Fibroblast of upper back skin (primary cell): ENCODE data around the gene PCNP.
"Not testable (repeated sequence)": the region's sequence is repeated elsewhere in the genome, so short reads cannot be mapped to it uniquely, and the experiment has no call there.

Experiments
- DNase-seq: peaks from one replicate; pipeline ENCODE4 v3.0.0-alpha.2; 2013

PCNP gene

DNA sequence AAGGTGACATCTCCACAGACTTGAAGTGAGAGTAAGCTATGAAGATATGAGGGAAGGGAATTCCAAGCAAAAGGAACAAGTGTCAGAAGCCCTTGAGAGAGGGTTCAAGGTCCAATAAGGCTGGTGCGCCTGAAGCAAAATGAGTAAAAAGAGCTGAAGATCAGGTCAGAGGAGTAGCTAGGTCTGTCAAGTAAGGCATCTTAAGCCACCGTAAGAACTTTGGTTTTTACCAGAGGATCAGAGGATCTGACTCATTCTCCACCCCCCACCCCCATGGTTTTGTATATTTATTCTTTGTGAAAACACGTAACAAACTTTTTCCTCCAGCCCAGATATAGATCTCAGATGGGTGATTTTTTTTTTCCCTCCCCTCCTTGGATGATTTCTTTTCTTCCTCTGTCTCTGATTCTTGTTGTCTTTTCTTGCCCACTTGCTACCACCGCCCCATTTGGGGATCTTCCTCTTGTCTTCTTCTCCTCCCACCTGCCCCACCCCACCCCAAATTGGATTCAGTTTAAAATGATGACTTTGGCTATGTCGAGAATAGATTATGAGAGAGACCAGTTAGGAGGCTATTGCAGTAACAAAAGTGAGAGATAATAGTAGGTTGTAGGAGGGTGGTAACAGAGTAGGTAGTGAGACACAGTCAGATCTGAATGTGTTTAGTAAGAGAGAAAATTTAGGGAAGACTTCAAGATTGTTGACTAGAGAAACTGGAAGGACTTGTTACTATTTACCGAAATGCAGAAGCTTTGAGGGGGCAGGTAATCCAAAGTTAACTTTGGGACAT lies 6.3 kb upstream of the PCNP start:
- no peak for DNase-seq

DNA sequence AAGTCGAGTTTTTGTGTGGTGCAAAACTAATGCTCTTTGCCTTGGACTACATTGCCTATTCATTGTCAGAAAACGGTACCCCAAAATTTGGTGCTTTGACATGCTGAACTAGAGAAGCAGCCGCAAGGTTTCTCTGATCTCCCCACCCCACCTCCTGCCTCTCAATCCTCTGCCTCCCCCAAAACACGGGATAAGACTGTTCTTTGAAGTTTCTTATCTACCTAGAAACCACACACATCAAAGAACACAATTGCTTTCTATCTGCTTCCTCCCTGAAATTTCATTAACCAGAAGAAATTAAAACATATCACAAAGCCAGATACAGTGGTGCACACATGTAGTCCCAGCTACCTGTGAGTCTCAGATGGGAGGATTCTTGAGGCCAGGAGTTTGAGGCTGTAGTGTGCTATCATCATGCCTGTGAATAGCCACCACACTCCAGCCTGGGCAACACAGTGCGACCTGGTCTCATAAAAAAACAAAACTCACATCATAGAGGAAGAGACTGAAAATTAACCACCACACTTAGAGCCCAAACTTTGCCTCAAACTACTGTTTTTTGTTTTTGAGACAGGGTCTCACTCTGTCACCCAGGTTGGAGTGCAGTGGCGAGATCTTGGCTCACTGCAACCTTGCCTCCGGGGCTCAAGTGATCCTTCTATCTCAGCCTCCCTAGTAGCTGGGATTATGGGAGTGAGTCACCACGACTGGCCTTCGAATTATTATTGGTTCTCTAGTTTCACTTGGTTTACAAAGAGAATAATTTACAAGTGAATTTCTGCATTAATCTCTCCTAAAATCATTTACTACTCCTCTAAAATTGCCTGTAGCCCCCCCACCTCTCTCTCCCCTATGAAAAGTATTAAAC lies 2.7 kb upstream of the PCNP start:
- no peak for DNase-seq

DNA sequence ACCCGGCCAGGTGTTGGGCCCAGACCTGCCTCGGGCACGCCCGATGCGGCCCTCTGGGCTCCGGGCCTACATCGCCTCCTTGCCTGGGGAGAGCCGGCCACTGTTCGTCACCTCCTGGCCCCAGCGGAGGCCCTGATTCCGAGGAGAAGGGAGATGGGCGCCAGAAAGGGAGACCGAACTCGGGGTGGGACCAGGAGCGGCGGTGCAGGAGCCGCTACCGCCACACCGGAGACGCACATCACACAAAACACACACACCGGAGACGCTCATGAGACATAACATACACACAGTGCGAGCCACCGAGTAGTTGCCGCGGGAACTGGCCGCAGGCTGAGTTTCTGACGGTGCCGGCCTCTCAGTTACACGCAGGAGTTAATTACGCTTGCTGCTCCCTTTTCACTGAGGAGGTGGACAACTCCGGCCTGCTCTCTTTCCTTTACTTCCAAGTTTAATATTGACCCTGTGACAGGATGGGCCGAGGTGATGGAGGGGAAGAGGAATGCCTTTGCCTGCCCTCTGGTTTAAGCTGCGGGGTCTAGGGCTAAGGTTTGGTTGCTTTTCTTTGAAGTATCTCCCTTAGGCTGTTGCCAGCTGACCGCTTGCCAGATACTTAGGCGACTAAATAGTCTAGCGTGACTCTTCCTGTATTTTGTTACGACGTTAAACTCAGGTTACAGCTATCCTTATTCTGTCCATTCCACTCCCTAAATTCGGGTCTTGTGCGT lies 570 bp downstream of the PCNP start:
- peak; percentile 46 for DNase-seq

DNA sequence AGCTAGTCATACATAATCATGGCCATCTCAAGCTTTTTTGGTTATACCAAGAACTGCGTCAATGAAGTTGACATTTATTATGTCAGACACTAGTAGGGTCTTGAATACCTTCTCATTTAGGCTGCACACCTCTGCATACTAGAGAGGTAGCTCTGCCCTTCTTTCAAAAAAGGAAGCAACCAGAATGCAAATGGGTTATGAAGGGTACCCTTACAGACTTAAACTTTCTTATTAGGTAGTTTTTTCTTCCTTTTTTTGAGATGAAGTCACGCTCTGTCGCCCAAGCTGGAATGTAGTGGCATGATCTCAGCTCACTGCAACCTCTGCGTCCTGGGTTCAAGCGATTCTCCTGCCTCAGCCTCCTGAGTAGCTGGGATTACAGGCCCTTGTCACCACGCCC lies 3.3 kb downstream of the PCNP start:
- no peak for DNase-seq

DNA sequence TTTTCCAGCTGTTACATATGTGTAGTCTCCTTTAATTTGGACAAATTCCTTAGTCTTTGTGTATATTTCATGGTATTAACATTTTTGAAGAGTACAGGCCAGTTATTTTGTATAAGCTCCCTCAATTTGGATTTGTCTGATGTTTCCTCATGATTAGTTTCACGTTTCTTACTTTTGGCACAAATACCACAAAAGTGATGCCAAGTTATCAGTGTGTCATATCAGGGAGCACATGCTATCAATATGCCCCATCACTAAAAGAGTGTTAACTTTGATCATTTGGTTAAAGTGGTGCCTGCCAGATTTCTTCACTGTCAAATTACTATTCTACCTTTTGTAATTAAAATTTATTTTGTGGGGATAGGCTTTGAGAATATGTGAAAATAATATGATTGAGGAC lies 14.6 kb downstream of the PCNP start:
- no peak for DNase-seq

DNA sequence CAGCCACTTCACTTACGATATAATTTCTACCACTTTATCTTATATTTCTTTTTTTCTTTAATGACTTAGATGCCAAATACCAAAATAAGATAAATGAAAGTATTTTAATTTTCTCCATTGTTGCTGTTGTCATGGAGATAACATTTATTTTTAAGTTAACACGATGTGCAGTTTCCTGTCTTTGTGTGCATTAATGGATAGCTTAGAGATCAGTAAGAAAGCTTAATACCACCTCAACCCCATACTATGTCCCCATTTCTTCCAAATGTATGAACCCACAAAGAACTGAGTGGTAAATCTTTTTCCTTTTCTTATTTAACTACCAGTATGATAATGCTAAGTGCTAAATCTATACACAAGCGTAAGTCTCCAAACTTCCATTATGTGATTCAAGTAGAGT lies 17.1 kb downstream of the PCNP start:
- DNase-seq, result no peak

DNA sequence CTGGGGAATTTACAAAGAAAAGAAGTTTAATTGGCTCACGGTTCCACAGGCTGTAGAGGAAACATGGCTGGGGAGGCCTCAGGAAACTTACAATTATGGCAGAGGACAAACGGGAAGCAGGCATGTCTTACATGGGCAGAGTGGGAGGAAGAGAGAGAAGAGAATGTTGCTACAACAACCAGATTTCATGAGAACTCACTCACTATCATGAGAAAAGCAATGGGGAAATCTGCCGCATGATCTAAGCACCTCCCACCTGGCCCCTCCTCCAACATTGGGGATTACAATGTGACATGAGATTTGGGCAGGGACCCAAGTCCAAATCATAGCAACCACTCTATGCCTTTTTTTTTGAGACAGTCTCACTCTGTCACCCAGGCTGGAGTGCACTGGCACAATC lies 28.8 kb downstream of the PCNP start:
- DNase-seq, result no peak

DNA sequence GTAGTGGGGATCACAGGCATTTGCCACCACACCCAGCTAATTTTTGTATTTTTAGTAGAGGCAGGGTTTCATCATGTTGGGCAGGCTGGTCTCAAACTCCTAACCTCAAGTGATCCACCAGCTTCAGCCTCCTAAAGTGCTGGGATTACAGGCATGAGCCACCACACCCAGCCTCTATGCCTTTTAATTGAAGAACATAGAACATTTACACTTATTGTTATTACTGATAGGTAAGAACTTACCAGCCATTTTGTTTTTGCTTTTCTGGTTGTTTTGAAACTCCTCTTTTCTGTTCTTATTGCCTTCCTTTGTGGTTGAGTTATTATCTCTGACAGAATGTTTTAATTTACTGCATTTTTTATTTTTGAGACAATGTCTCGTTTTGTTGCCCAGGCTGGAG lies 29.2 kb downstream of the PCNP start:
- no peak for DNase-seq

DNA sequence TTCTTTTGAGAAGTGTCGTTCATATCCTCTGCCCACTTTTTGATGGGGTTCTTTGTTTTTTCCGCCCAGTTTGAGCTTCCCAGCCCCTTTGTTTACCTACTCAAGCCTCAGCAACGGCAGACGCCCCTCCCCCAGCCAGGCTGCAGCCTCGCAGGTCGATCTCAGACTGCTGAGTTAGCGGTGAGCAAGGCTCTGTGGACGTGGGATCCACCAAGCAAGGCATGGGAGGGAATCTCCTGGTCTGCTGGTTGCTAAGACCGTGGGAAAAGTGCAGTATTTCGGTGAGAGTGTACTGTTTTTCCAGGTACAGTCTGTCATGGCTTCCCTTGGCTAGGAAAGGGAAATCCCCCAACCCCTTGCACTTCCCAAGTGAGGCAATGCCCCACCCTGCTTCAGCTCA lies 31.4 kb downstream of the PCNP start:
- not testable (repeated sequence) for DNase-seq

DNA sequence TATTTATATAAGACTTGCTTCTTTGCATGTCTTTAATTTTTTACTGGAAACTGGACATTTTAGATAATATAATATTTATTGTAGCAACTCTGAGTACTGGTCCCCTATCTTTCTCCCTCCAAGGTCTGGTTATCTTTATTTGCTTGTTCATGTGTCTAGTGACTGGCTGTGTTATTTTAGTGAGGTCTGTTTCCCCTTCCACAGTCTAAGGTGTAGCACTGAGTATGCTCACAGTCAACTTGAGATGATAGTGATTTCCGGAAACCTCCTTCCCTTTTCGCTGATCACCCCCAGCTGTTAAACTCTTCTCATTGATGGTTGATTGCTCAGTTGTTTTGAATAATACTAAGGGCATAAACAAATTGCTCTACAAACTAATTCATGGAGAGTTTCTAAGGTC lies 37.0 kb downstream of the PCNP start:
- DNase-seq, result no peak

DNA sequence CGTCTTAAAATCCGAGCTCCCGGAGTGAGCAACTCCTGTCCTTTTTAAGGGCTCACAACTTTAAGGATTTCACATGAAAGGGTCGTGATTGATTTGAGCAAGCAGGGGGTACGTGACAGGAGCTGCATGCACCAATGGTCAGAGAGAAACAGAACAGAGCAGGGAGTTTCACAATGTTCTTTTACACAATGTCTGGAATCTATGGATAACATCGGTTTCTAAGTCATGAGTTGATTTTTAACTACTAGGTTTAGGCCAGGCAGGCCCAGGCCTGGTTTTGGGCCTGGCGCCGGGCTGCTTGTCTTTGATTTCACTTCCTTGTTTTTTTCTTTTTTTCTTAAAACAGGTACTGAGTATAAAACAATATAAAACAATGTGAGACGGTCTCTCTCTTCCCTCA lies 39.0 kb downstream of the PCNP start:
- not testable (repeated sequence) for DNase-seq

DNA sequence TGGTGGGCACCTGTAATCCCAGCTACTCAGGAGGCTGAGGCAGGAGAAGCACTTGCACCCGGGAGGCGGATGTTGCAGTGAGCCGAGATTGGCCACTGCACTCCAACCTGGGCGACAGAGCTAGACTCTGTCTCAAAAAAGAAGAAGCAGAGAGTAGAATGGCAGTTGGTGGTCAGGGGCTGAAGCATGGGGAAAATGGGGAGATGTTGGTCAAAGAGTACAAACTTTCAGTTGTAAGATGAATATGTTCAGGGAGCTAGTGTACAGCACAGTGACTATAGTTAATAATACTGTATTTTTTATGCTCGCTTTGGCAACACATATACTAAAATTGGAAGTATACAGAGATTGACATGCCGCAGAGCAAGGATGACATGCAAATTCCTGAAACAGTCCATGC lies 41.5 kb downstream of the PCNP start:
- DNase-seq, result no peak

DNA sequence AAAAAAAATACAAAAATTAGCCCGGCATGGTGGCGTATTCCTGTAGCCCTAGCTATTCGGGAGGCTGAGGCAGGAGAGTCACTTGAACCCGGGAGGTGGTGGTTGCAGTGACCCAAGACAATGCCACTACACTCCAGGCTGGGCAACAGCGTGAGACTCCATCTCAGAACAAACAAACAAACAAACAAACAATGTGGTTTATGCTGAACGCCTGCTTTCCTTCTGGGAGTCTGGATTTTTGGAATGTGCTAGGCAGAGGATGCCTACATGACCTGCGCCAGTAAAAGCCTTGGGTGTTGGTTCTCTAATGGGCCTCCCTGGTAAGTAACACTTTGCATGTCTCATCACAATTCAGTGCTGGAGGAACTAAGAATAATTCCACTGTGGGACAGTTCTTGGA lies 43.5 kb downstream of the PCNP start:
- DNase-seq, result no peak

DNA sequence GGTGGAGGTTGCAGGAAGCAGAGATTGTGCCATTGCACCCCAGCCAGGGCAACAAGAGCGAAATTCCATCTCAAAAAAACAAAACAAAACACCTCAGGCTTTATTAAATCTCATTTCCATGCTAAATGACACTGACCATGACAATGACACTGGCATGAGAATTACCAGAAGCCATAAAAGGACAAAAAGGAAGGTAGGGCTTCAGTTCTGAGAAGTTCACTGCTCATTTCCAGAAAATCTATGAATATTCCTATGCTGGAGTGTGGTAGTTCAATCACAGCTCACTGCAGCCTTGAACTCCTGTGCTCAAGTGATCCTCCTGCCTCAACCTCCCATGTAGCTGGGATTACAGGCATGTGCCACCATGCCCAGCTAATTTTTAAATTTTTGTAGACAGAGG lies 44.7 kb downstream of the PCNP start:
- no peak for DNase-seq

DNA sequence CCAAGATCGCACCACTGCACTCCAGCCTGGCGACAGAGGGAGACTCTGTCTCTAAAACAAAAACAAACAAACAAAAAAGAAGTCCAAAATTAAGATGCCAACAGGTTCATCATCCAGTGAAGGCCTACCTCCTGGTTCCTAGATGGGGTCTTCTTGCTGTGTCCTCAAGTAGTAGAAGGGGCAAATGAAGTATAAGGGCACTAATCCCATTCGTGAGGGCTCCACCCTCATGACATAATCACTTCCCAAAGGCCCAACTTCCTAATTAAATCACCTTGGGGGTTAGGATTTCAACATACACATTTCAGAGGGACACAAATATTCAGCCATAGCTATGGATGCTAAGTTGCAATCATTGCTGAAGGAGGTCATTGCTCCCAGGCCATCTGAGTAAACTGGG lies 45.8 kb downstream of the PCNP start:
- DNase-seq, result no peak

DNA sequence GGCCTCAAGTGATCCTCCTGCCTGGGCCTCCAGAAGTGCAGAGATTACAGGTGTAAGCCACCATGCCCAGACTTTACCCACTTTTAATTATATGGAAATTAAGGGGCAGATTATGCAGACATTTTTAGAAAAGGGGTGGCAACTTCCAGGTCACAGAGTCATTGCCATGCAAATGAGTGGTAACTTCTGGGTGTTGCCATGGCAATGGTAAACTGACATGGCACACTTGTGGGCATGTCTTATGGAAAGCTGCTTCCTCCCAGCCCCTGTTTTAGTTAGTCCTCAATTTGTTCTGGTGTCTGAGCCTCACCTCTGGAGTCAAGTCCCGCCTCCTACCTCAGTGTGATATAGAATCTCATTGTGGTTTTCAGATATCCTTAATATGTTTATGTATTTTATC lies 49.7 kb downstream of the PCNP start:
- no peak for DNase-seq

DNA sequence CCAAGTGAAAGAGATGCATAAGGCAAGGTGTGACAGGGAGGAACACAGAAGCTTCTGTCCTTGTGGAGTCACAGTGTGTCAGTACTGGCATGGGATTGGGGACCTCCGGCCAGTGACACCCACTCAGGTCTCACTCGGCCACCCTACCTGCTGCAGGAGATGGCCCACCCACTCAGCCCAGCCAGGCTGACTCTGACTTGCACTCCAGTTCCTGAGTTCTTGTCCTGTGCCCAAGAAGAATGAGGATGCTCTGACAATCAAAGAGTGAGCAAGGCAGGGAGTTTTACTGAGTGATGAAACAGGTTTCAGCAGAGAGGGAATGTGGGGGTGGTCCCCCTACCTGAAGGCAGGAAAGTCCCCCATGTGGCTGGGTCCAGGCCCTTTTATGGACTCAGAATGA lies 50.9 kb downstream of the PCNP start:
- no peak for DNase-seq

DNA sequence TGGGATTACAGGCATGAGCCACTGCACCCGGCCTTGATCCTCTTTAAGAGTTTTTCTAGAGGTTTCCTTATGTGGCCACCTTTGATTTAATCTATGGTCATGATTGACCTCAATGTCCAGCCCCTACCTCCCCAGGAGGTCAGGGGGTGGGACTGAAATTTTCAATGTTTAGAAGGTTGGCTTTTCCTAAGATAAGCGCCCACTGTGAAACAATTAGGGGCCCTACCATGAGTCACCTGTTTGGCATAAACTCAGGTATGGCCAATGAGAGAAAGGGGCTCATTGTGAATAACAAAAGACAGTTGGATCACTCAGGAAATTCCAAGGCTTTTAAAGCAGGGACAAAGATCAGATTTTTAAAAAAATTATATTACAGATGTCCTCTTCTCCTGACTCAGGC lies 51.9 kb downstream of the PCNP start:
- DNase-seq, result no peak

DNA sequence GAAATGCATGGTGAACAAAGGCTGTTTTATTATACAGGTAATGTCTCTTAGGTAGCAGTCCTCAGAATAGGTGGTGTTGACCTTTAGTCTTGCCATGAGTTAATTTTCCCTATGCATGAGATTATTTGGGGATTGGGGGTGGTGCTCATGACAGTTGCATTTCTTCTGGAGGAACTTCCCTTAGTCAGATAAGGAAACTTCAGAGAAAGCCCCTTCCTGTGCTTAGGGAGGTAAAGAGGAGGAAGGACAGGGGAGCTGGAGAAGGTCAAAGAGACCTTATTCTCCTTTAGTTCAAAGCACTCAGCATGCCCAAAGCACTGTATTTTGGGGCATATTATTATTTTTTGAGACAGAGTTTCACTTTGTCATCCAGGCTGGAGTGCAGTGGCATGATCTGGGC lies 55.2 kb downstream of the PCNP start:
- DNase-seq, result no peak

DNA sequence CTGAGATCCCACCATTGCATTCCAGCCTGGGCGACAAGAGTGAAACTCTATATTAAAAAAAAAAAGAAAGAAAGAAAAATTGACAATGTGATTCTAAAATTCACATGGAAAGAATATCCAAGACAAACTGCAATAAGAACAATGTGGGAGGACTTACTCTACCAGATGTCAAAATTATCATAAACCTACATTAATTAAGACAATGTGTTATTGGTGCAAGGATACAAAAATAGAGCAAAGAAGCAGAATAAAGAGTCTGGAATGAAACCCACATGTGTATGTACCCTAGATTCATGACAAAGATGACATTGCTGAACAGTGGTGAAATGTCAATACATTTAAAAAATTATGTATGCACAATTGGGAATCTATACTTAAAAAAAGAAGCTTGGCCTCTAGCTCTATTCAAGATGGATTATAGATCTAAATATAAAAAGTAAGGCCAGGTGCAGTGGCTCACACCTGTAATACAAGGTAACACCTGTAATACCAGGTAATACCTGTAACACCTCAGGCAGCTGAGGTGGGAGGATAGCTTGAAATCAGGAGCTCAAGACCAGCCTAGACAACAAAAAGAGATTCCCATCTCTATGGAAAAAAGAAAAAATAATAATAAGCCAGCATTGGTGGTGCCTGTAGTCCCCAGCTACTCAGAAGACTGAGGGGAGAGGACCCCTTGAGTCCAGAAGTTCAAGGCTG lies 57.3 kb downstream of the PCNP start:
- no peak for DNase-seq

DNA sequence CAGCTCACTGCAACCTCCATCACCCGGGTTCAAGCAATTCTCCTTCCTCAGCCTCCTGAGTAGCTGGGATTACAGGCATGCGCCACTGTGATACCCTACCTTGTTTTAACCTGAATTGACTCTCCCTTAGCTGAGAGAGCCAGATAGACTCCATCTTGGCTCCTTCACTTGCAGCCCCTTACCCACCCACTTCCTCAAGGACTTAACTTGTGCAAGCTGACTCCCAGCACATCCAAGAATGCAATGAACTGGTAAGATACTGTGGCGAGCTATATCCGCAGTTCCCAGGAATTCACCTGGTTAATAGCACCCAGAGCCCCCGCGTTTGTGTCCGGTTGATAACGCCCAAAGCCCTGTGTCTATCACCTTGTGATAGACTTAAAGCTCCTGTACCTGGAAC lies 58.0 kb downstream of the PCNP start:
- DNase-seq, result not testable (repeated sequence)

DNA sequence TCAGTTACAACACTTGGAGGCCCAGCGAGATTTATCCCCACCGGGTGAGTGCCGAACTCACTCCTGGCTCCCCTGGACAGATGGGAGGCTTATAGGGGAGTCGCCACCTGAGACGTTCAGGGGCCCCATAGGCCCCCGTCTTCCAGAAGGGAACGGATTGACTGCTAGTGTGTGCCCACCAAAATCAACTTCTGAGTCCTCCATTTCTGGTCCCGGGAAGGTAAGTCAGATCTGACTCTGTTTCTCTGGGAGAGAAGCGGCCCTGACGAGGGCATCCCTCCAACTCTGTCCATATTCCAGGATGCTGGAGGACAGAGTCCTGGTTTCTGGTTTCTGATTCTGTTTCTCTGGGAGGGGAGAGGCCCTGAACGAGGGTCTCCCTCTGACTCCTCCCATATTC lies 58.6 kb downstream of the PCNP start:
- no peak for DNase-seq

DNA sequence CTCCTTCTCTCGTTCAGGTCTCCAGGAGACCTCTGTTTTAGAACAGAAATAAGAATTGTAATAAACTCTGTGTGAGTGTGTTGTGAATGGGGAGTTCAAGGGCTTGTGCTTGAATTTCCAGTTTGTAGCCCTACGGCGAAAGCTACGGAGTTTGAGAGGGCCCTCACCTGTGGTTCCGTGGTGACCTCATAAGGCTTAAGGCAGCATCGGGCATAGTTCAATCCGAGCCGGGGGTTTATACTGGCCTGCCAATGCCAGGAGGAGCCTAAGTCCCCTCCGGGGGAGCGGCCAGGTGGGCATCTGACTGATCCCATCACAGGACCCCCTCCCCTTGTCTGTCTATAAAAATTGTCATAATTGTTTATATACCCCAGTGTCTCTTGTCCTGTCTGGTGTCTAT lies 59.2 kb downstream of the PCNP start:
- no peak for DNase-seq
